K562 (cell line): ENCODE measurements around the gene IFI16. TPM values are rescaled to one million over a fixed set of nuclear protein-coding genes. Genes with fewer than 3 reads are reported as not detected.
"Not testable (repeated sequence)": the region's sequence is repeated elsewhere in the genome, so short reads cannot be mapped to it uniquely, and the experiment has no call there.

Source experiments
- ATAC-seq: fragments of 200-7000 bp; cut with Tn5 transposase; 3 replicates; pipeline ENCODE4 v1.9.1; 2020; ENCODE audit warnings: moderate library complexity
- BruUV-seq: library from RNA; stranded (reverse); fragments of 400-500 nt; replicated peaks from 2 replicates; lab custom pipeline; 2021; lab: Mats Ljungman, UMichigan
- CTCF ChIA-PET: fragments of 300-600 bp; formaldehyde crosslinking; extraction: SDS; loops from one replicate; lab custom pipeline; 2021; ENCODE audit warnings: low intra/inter-chr PET ratio; lab: Yijun Ruan, JAX
- POLR2A ChIA-PET: fragments of 300-600, 350-650 bp; sonication (Branson Sonifier 250); formaldehyde crosslinking; extraction: SDS; loops from one replicate; lab custom pipeline; 2021; ENCODE audit warnings: antibody characterized with exemption, inconsistent platforms; lab: Yijun Ruan, JAX
- DNase-seq, 4 experiments: peaks; one replicate each; pipeline versions ENCODE4 v3.0.0 to v3.0.0-alpha.2; 2011 to 2018; ENCODE audit warnings: low spot score in 3 of 4, mixed read lengths in 3 of 4; ENCODE audit errors: extremely low read depth in 1 of 4
- FAIRE-seq: peaks from 2 replicates; lab custom pipeline; 2011; peaks lifted over from hg19 to GRCh38; lab: Jason Lieb, UNC
- H2AFZ ChIP-seq: 2 replicates; pipeline ENCODE4 v1.6.0; 2011; ENCODE audit warnings: low read depth, low read length, control low read depth, inconsistent platforms
- H3K27ac ChIP-seq: fragments of 200-600 bp; 3 replicates; pipeline ENCODE4 v1.8.0; 2011; ENCODE audit warnings: low read depth, mild to moderate bottlenecking, control low read depth, inconsistent platforms, low read length, moderate library complexity, mixed read lengths; ENCODE audit errors: extremely low read depth
- H3K27me3 ChIP-seq, 2 experiments: fragments of 300-600 bp in 1 of 2; 2 replicates in 1 of 2; 3 replicates in 1 of 2; pipeline versions ENCODE4 v1.6.0 to v1.8.0; 2011; ENCODE audit warnings: inconsistent platforms in 2 of 2, low read length in 2 of 2, mild to moderate bottlenecking in 1 of 2, mixed read lengths in 1 of 2, moderate library complexity in 1 of 2; ENCODE audit not compliant: control insufficient read depth in 2 of 2, insufficient read depth in 2 of 2
- H3K36me3 ChIP-seq: fragments of 300-600 bp; 3 replicates; pipeline ENCODE4 v1.8.0; 2011; ENCODE audit warnings: mild to moderate bottlenecking, low read length, inconsistent platforms; ENCODE audit not compliant: control insufficient read depth, insufficient read depth
- H3K4me1 ChIP-seq, 2 experiments: fragments of 200-600 bp in 1 of 2; replicated peaks in 1 of 2; 2 replicates in 1 of 2; 3 replicates in 1 of 2; pipeline versions ENCODE4 v1.5.1 to v1.8.0; 2011; ENCODE audit warnings: inconsistent platforms in 2 of 2, low read length in 2 of 2, mild to moderate bottlenecking in 1 of 2, mixed read lengths in 1 of 2, moderate library complexity in 1 of 2; ENCODE audit not compliant: control insufficient read depth in 2 of 2, insufficient read depth in 2 of 2
- H3K4me2 ChIP-seq: 2 replicates; pipeline ENCODE4 v1.6.1; 2011; ENCODE audit warnings: low read length, control low read depth, inconsistent platforms, mixed read lengths; ENCODE audit not compliant: insufficient read depth
- H3K4me3 ChIP-seq: fragments of 200-600 bp; sonication (generic), shearing (Covaris generic); 2 replicates; pipeline ENCODE4 v1.5.1; 2016; ENCODE audit warnings: control low read depth, inconsistent platforms
- H3K79me2 ChIP-seq: fragments of 200-600 bp; 3 replicates; pipeline ENCODE4 v1.8.0; 2011; ENCODE audit warnings: low read length, inconsistent platforms; ENCODE audit not compliant: control insufficient read depth, insufficient read depth
- H3K9ac ChIP-seq, 2 experiments: 2 replicates each; pipeline versions ENCODE4 v1.6.0 to v1.6.1; 2011; ENCODE audit warnings: low read depth in 2 of 2, low read length in 2 of 2, control low read depth in 1 of 2, inconsistent platforms in 1 of 2, mild to moderate bottlenecking in 1 of 2, mixed read lengths in 1 of 2; ENCODE audit not compliant: insufficient read depth in 1 of 2
- H3K9me1 ChIP-seq: one replicate; pipeline ENCODE4 v1.6.0; 2011; ENCODE audit warnings: inconsistent platforms, mild to moderate bottlenecking, low read length, moderate library complexity; ENCODE audit not compliant: control insufficient read depth, insufficient read depth
- H3K9me3 ChIP-seq: replicated peaks from 2 replicates; pipeline ENCODE4 v1.5.1; 2011; ENCODE audit warnings: low read depth, low read length, inconsistent platforms; ENCODE audit not compliant: control insufficient read depth, insufficient read depth
- H4K20me1 ChIP-seq: replicated peaks from 2 replicates; pipeline ENCODE4 v1.6.1; 2011; ENCODE audit warnings: low read length, inconsistent platforms, mixed read lengths; ENCODE audit not compliant: control insufficient read depth, insufficient read depth
- ATF7 ChIP-seq: fragments of 450-650 bp; IDR thresholded peaks from 2 replicates; pipeline ENCODE4 v1.7.1; 2014; ENCODE audit warnings: mild to moderate bottlenecking, moderate library complexity
- CREB1 ChIP-seq, 2 experiments: sonication (generic) in 1 of 2; formaldehyde crosslinking in 1 of 2; IDR thresholded peaks; 2 replicates each; pipeline versions ENCODE4 v1.6.1 to v1.8.0; 2012 to 2022; ENCODE audit warnings: inconsistent platforms in 1 of 2, mild to moderate bottlenecking in 1 of 2, missing genetic modification reagents in 1 of 2, moderate library complexity in 1 of 2
- CTCFL ChIP-seq: IDR thresholded peaks from 2 replicates; pipeline ENCODE4 v1.6.1; 2011; ENCODE audit warnings: borderline replicate concordance, low read depth, mild to moderate bottlenecking, moderate library complexity, low read length; ENCODE audit not compliant: insufficient read depth, poor library complexity, severe bottlenecking
- IFI16 ChIP-seq: fragments of 250-450 bp; sonication (Bioruptor Pico); IDR thresholded peaks from 2 replicates; pipeline ENCODE4 v2.1.2; 2022; ENCODE audit warnings: mild to moderate bottlenecking, inconsistent platforms
- IRF2 ChIP-seq: sonication (generic); formaldehyde crosslinking; IDR thresholded peaks from 2 replicates; pipeline ENCODE4 v1.8.1; 2022; ENCODE audit warnings: mild to moderate bottlenecking, missing genetic modification reagents
- LEF1 ChIP-seq: fragments of 450-650 bp; IDR thresholded peaks from 2 replicates; pipeline ENCODE4 v1.6.1; 2016; ENCODE audit warnings: mild to moderate bottlenecking
- RAD51 ChIP-seq: fragments of 450-650 bp; IDR thresholded peaks from 2 replicates; pipeline ENCODE4 v1.7.1; 2016; ENCODE audit warnings: low read depth, mild to moderate bottlenecking, borderline replicate concordance
- SMAD4 ChIP-seq: fragments of 250-450 bp; sonication (Bioruptor Pico); conservative IDR thresholded peaks from 2 replicates; pipeline ENCODE4 v1.8.0; 2021; ENCODE audit warnings: inconsistent platforms, mild to moderate bottlenecking, moderate library complexity
- WGBS: fragments of 100-300 bp; shearing (Covaris generic); methylation state at CpG from one replicate; pipeline ENCODE4 v1.1.6; 2016; ENCODE audit warnings: low coverage, mixed read lengths; ENCODE audit not compliant: insufficient coverage; ENCODE audit errors: missing lambda C conversion rate; 5-methylcytosine and 5-hydroxymethylcytosine counted together
- in situ Hi-C: fragments of 300-500 bp; cut with MboI; formaldehyde crosslinking; loops from 4 replicates; pipeline ENCODE4 v1.15.0; 2018; ENCODE audit warnings: inconsistent platforms, mixed read lengths
- intact Hi-C: fragments of 100-400 bp; cut with micrococcal nuclease; formaldehyde crosslinking; loops from 2 replicates; pipeline ENCODE4 v1.14.2; 2022
- polyA plus RNA-seq, 8 experiments: library from polyadenylated mRNA; depleted of rRNA in 4 of 8; stranded (reverse) in 5 of 8; unstranded in 3 of 8; fragments of >200 nt; fragmentation: Nextera tagmentation in 2 of 8; fragmentation: Illumina TruSeq in 1 of 8; extraction: Ambion mirVana in 2 of 8; extraction: Trizol in 1 of 8; gene quantifications; 2 replicates each; pipeline versions ENCODE4 v1.2.1 to v1.2.3, GENCODE V29; 2011 to 2014; ENCODE audit warnings: inconsistent platforms in 1 of 8, missing spikeins in 1 of 8
- total RNA-seq, 7 experiments: library from RNA; depleted of rRNA in 6 of 7; stranded (reverse); fragments of >200 nt in 6 of 7; fragmentation: Illumina TruSeq in 2 of 7; extraction: Trizol in 2 of 7; gene quantifications; 2 replicates each; pipeline versions ENCODE4 v1.2.1 to v1.2.3, GENCODE V29; 2011 to 2021; ENCODE audit warnings: low replicate concordance in 1 of 7
- TF ChIP-seq, protein P1 (sequence below): sonication (generic); formaldehyde crosslinking; IDR thresholded peaks from 2 replicates; pipeline ENCODE4 v1.4.0; 2020; ENCODE audit warnings: mild to moderate bottlenecking, missing genetic modification reagents
- TF ChIP-seq, protein P2 (sequence below), 3 experiments: IDR thresholded peaks in 2 of 3; conservative IDR thresholded peaks in 1 of 3; 2 replicates each; pipeline ENCODE4 v1.5.1; 2011 to 2012; ENCODE audit warnings: low read length in 3 of 3, mild to moderate bottlenecking in 3 of 3, control low read depth in 2 of 3, improper control_type of control experiment in 1 of 3, inconsistent platforms in 1 of 3, low read depth in 1 of 3, mixed read lengths in 1 of 3, moderate library complexity in 1 of 3; ENCODE audit not compliant: insufficient read depth in 2 of 3

The IFI16 gene
- total and polyA plus RNA-seq, 9 of the 15 experiments (the other 6 are each of a cell fraction or from before 2014, with no cell fraction given) = 0.70 to 2.8 (median 1.6) TPM

DNA sequence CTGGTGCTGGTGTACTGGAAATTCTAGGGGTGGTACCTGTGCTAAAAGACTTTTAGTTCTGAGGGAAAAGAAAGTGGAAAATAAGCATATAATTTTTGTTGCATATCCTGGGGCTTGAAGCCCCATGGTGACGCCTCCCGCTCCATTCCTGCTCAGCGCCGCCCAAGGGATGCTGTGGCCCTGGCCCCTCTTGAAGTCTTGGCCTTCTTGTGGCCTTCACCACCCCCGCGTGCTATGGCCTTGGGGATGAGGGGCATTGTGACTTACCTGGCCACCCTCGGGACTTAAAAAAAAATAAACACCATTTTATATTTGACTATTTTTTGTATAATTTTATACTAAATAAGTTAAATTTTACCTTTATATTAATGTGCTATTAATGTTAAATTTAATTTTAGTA is 15.3 kb downstream of the IFI16 start:
- H3K27ac ChIP-seq = no peak overlapping the region
- FAIRE-seq (no peak), DNase-seq (no peak)
- in situ Hi-C loops (no loop called here), intact Hi-C loops (no loop called here)
- H4K20me1 ChIP-seq = no peaks in the 10 kb centered on the region
- WGBS = 62% methylated on average over 7 of the region's 7 CpGs
- no peak for TF ChIP-seq ATF7
- no peak for TF ChIP-seq RAD51
- TF ChIP-seq IRF2 = no peak
- TF ChIP-seq, protein P1, sequence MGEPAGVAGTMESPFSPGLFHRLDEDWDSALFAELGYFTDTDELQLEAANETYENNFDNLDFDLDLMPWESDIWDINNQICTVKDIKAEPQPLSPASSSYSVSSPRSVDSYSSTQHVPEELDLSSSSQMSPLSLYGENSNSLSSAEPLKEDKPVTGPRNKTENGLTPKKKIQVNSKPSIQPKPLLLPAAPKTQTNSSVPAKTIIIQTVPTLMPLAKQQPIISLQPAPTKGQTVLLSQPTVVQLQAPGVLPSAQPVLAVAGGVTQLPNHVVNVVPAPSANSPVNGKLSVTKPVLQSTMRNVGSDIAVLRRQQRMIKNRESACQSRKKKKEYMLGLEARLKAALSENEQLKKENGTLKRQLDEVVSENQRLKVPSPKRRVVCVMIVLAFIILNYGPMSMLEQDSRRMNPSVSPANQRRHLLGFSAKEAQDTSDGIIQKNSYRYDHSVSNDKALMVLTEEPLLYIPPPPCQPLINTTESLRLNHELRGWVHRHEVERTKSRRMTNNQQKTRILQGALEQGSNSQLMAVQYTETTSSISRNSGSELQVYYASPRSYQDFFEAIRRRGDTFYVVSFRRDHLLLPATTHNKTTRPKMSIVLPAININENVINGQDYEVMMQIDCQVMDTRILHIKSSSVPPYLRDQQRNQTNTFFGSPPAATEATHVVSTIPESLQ (CRISPR knock-in tag) = no peak
- no peak for TF ChIP-seq SMAD4
- TF ChIP-seq, protein P2, sequence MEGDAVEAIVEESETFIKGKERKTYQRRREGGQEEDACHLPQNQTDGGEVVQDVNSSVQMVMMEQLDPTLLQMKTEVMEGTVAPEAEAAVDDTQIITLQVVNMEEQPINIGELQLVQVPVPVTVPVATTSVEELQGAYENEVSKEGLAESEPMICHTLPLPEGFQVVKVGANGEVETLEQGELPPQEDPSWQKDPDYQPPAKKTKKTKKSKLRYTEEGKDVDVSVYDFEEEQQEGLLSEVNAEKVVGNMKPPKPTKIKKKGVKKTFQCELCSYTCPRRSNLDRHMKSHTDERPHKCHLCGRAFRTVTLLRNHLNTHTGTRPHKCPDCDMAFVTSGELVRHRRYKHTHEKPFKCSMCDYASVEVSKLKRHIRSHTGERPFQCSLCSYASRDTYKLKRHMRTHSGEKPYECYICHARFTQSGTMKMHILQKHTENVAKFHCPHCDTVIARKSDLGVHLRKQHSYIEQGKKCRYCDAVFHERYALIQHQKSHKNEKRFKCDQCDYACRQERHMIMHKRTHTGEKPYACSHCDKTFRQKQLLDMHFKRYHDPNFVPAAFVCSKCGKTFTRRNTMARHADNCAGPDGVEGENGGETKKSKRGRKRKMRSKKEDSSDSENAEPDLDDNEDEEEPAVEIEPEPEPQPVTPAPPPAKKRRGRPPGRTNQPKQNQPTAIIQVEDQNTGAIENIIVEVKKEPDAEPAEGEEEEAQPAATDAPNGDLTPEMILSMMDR (IDR thresholded peaks at IDR 0.05 in 2 of 3, conservative IDR thresholded peaks at IDR 0.05 in 1 of 3; ENCODE audit: insufficient read depth in 2 of 3, low read depth in 1 of 3, low read length in 3 of 3) = no peak
- TF ChIP-seq LEF1 = no peak
- no peak for TF ChIP-seq IFI16 (CRISPR knock-in tag)
- no peak for TF ChIP-seq CTCFL
- TF ChIP-seq CREB1 (IDR thresholded peaks at IDR 0.05) = no peak
- TF ChIP-seq CREB1 (CRISPR knock-in tag; IDR thresholded peaks at IDR 0.05) = no peak
- TF ChIP-seq, all 486 proteins: peak for 0
- Histone ChIP-seq H3K9ac (no peak overlapping the region), H3K9me1 (no peaks in the 10 kb centered on the region), H3K4me1 (no peaks in the 10 kb centered on the region; a peak in 1 of 5 replicates), H3K36me3 (no peaks in the 10 kb centered on the region), H2AFZ (no peak overlapping the region), H3K4me2 (no peak overlapping the region), H3K79me2 (no peaks in the 10 kb centered on the region), H3K27me3 (no peaks in the 10 kb centered on the region), H3K4me3 (no peak overlapping the region), H3K9me3 (no peaks in the 10 kb centered on the region)
- ChIA-PET POLR2A (no interaction called here), CTCF (no interaction called here)
- BruUV-seq = no TSS peak
- ATAC-seq = no peak

DNA sequence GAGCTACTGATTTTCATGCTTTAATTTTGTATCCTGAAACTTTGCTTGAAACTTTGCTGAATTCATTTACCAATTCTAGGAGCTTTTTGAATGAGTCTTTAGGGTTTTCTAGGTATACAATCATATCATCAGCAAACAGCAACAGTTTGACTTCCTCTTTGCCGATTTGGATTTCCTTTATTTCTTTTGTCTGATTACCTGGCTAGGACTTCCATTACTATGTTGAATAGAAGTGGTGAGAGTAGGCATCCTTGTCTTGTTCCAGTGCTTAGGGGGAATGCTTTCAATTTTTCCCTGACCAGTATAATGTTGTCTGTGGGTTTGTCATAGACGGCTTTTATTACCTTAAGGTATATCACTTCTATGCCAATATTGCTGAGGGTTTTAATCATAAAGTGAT is 17.1 kb downstream of the IFI16 start:
- BruUV-seq, H3K79me2 ChIP-seq, FAIRE-seq, H3K36me3 ChIP-seq, in situ Hi-C loops, H4K20me1 ChIP-seq, H2AFZ ChIP-seq, CTCF ChIA-PET, H3K9me1 ChIP-seq, H3K27me3 ChIP-seq, POLR2A ChIA-PET, H3K4me1 ChIP-seq, ATAC-seq, H3K9ac ChIP-seq, H3K4me2 ChIP-seq, H3K9me3 ChIP-seq, H3K4me3 ChIP-seq, DNase-seq, H3K27ac ChIP-seq, intact Hi-C loops: not testable (repeated sequence)
- WGBS = 28% methylated on average over 2 of the region's 2 CpGs
